NT2/D1 (cell line): ENCODE measurements around the gene DCDC2.

Source experiments
- SUZ12 ChIP-seq: IDR thresholded peaks from 2 replicates; pipeline ENCODE4 v1.6.1; 2011; ENCODE audit not compliant: insufficient read length, insufficient read depth; ENCODE audit errors: extremely low read depth
- YY1 ChIP-seq: IDR thresholded peaks from 2 replicates; pipeline ENCODE4 v1.6.1; 2011; ENCODE audit not compliant: insufficient read length, insufficient read depth
- ZNF274 ChIP-seq: IDR thresholded peaks from 2 replicates; pipeline ENCODE4 v1.6.1; 2011; ENCODE audit warnings: mild to moderate bottlenecking, low read depth, low read length

- TF ChIP-seq SUZ12: no peak
- no peak for TF ChIP-seq ZNF274
- TF ChIP-seq YY1: no peak
These were observed 12.9 kb downstream of the DCDC2 start for GRCh38 chr6:24344976-24345375.
